NB4 (cell line): Measurements from ENCODE around the gene PUSL1.
A peak's percentile ranks its signal among the peaks of the same experiment; 100 is the strongest.

Source experiments
- DNase-seq: peaks from one replicate; pipeline ENCODE4 v3.0.0; 2010; ENCODE audit warnings: low read depth
- H3K4me3 ChIP-seq: one replicate; pipeline ENCODE4 v1.5.1; 2011; ENCODE audit warnings: mild to moderate bottlenecking, low read depth, low read length, moderate library complexity
- MYC ChIP-seq: IDR thresholded peaks from 2 replicates; pipeline ENCODE4 v1.6.1; 2011; ENCODE audit warnings: low read depth, low read length
- POLR2A ChIP-seq: IDR thresholded peaks from 2 replicates; pipeline ENCODE4 v1.6.1; 2011; ENCODE audit warnings: mild to moderate bottlenecking; ENCODE audit not compliant: insufficient read length; ENCODE audit errors: extremely low read depth
- TF ChIP-seq, protein P1 (sequence below): IDR thresholded peaks from one replicate; pipeline ENCODE4 v1.5.1; 2012; ENCODE audit warnings: low read depth, low read length
- TF ChIP-seq, protein P2 (sequence below): IDR thresholded peaks from 2 replicates; pipeline ENCODE4 v1.6.1; 2011; ENCODE audit warnings: low read depth, low read length

PUSL1 gene

GRCh38 chr1:1262071-1262470, 46.3 kb upstream of the PUSL1 start:
- H3K4me3 ChIP-seq, result no peak overlapping the region
- TF ChIP-seq POLR2A, result no peak
- TF ChIP-seq, protein P1, sequence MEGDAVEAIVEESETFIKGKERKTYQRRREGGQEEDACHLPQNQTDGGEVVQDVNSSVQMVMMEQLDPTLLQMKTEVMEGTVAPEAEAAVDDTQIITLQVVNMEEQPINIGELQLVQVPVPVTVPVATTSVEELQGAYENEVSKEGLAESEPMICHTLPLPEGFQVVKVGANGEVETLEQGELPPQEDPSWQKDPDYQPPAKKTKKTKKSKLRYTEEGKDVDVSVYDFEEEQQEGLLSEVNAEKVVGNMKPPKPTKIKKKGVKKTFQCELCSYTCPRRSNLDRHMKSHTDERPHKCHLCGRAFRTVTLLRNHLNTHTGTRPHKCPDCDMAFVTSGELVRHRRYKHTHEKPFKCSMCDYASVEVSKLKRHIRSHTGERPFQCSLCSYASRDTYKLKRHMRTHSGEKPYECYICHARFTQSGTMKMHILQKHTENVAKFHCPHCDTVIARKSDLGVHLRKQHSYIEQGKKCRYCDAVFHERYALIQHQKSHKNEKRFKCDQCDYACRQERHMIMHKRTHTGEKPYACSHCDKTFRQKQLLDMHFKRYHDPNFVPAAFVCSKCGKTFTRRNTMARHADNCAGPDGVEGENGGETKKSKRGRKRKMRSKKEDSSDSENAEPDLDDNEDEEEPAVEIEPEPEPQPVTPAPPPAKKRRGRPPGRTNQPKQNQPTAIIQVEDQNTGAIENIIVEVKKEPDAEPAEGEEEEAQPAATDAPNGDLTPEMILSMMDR, result no peak
- no peak for TF ChIP-seq MYC
- TF ChIP-seq, protein P2, sequence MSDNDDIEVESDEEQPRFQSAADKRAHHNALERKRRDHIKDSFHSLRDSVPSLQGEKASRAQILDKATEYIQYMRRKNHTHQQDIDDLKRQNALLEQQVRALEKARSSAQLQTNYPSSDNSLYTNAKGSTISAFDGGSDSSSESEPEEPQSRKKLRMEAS, result no peak
- DNase-seq, result no peak

DNA sequence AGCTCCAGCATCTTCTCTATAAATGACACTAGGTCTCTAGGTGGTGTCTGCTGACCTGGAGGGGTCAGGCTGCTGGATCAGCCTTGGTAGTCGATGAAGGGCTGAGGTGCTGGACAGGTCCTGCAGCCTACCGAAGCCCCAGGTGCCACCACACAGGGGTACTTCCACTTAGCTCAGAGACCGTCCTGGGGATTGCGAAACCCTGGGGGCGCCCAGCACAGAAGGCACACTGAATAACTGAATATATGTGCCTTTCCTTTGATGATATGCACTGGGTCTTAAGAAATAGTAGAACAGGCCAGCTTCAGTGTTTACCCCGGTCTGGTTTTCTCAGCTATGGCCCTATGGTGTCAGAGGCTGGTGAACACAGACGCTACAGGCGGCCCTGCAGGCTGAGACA, 45.6 kb upstream of the PUSL1 start:
- no peak overlapping the region for H3K4me3 ChIP-seq
- TF ChIP-seq POLR2A, result no peak
- no peak for TF ChIP-seq MYC
- TF ChIP-seq, protein P1, result no peak
- TF ChIP-seq, protein P2, result no peak
- no peak for DNase-seq

DNA sequence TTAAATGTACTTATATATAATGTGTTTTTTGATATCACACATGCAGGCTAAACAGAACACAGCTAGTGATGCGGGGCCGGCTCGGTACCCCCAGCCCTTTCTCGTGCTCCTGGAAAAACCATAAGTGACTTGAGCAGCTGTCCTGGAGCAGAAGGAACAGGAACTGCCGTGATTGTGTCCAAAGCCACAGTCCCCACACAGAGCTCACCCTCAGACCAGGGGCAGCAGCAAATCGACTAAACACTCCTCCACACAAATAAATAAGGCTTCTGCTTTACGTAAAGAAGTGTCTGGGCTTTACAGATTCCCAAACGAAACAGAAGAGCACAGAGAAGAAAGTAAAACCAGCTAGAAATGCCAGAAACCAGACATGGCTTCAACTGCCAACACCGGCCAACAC, 44.4 kb upstream of the PUSL1 start:
- no peak overlapping the region for H3K4me3 ChIP-seq
- TF ChIP-seq, protein P1, result no peak
- TF ChIP-seq MYC (no peak), POLR2A (no peak)
- TF ChIP-seq, protein P2, result no peak
- DNase-seq, result no peak

DNA sequence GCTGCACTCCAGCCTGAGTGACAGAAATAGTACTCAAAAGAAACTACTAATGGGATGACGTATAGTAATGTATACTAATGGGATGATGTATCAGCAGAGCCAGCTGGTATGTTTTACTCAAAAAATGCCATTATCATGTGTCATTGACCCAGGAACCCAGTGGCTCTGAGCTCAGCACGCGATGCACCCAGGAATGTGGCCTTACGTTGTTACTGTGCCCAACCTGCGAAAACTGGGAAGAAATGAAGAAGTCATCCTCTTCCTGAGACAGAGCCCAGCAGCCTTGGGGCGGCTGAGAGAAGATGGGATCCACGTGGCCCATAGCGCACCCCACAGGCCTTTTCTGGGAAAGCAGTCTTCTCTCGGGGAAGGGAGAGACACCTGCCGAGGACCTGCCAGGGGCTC, 43.5 kb upstream of the PUSL1 start:
- no peak for DNase-seq
- TF ChIP-seq POLR2A, result no peak
- TF ChIP-seq, protein P1, result peak; percentile 10
- H3K4me3 ChIP-seq, result no peak overlapping the region

GRCh38 chr1:1267488-1268283, 40.7 kb upstream of the PUSL1 start:
- TF ChIP-seq, protein P2, result no peak
- TF ChIP-seq POLR2A (no peak), MYC (no peak)
- TF ChIP-seq, protein P1, result no peak
- H3K4me3 ChIP-seq, result no peak overlapping the region
- no peak for DNase-seq

GRCh38 chr1:1268284-1268682, 40.1 kb upstream of the PUSL1 start:
- TF ChIP-seq, protein P1, result no peak
- no peak for TF ChIP-seq MYC
- no peak for DNase-seq
- no peak overlapping the region for H3K4me3 ChIP-seq
